Right lung (tissue), 10 donors: ENCODE data around the gene ZNF222. TPM values are rescaled to one million over a fixed set of nuclear protein-coding genes. Genes with fewer than 3 reads are reported as not detected.

Experiments
- DNase-seq, 2 donors: peaks; one replicate each; pipeline ENCODE4 v3.0.0-alpha.2; 2013
- long read RNA-seq, 8 donors: transcript quantifications; one replicate each; lab custom pipeline, GENCODE V29; 2026
- polyA plus RNA-seq, 5 donors: library from polyadenylated mRNA; unstranded; fragments of 120-200 nt; gene quantifications; one replicate each; pipeline versions ENCODE4 v1.2.1 to v1.2.3, GENCODE V29; 2013; ENCODE audit warnings: inconsistent platforms in 1 of 5, low replicate concordance in 1 of 5; ENCODE audit not compliant: insufficient read length in 5 of 5, insufficient read depth in 1 of 5

The ZNF222 gene
- 10 to 100 TPM in 4 of 5 donors, 1 to 10 TPM in 1; 9.3 to 13.3 (median 11.4) TPM for polyA plus RNA-seq
- long read RNA-seq, donor 1 = 0 reads
- long read RNA-seq, donor 2, partial matches to known transcripts = 0 of 1 reads
- long read RNA-seq, donor 2, other reads (novel, unspliced or antisense) = 0 of 1 reads
- long read RNA-seq, donor 3, partial matches to known transcripts = 0 of 2 reads
- long read RNA-seq, donor 3, other reads (novel, unspliced or antisense) = 0 of 2 reads
- long read RNA-seq, donor 4, partial matches to known transcripts = 0 of 1 reads
- long read RNA-seq, donor 4, other reads (novel, unspliced or antisense) = 0 of 1 reads
- long read RNA-seq, donor 5, partial matches to known transcripts = 0 of 4 reads
- long read RNA-seq, donor 5, other reads (novel, unspliced or antisense) = 0 of 4 reads
- long read RNA-seq, donor 6, partial matches to known transcripts = 0 of 1 reads
- long read RNA-seq, donor 6, other reads (novel, unspliced or antisense) = 0 of 1 reads
- long read RNA-seq, donor 7 = 0 reads
- long read RNA-seq, donor 8, partial matches to known transcripts = 0 of 1 reads
- long read RNA-seq, donor 8, other reads (novel, unspliced or antisense) = 0 of 1 reads

DNA sequence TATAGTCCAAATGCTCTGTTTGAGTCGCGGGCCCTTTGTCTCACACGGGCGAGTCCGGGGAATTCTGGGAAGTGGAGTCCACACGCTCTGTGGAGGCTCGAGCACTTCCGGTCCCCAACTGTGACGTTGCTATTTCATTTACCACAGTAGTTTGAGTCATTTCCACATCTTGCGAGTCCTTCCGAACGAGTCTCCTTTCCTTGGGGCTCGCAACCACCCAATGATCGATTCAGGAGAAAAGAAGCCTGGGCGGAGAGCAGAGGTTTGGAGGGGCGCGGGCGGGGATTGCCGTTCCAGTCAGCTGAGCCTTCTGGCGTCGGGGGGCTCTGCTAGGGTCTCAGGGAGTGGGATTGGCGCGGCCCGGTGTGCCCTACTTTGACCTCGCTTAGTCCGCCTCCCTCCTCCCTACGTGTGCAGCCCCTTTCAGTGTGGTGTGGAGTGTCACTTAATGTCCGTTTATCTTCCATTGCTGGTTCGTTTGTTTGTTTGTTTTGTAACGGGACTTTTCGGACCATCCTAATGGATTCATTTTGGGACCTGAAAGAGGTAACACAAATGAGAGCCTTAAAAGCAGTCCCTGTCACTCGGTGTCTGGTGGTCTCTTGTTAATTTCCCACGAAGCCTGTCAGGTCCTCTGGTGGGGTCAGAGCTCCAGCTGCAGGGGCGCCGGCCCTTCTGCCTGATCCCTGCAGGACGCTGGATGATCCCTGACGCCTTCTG, at the start of gene ZNF222:
TSS of gene ZNF222 (plus strand) at position 163 of the 720 bp plus-strand sequence. CDS start at position 221, 58 bp downstream.
- DNase-seq = peak; percentile 81 to 82

DNA sequence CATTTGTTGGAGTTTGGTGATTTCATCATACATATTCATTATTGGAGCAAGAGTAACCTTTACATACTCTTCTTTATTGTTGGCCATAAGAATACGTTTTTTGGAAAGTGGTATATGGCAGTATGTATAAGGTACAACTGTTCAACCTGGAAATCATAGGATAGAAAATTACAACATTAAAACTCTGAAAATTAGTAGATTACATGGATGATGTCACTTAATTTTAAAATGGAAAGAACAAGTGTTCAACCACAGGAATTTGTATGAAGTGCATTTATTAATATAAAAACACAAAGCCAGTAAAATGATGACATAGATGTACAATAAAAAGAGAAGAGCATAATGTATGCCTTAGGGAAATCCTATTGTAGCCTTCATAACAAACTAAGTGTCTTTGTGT, 48.4 kb upstream of the ZNF222 start:
- DNase-seq = no peak

DNA sequence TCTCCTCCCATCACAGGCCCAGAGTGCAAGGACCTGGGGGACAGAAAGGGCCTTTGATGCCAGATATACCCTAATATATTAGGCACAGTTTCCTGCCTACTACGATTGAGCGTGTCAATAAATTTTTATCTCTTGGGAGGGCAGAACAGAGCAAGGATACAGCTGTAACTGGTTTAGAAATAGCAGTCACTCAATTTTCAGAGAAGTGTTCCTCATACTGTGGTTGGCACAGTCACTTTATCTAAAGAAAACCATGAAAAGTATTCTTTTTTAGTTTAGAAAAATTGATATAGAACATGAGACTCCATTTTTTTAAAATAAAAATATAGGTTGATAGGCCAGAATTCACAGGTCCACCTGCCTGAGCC, 41.7 kb upstream of the ZNF222 start:
- DNase-seq = peak in 1 of 2 donors; percentile 1

DNA sequence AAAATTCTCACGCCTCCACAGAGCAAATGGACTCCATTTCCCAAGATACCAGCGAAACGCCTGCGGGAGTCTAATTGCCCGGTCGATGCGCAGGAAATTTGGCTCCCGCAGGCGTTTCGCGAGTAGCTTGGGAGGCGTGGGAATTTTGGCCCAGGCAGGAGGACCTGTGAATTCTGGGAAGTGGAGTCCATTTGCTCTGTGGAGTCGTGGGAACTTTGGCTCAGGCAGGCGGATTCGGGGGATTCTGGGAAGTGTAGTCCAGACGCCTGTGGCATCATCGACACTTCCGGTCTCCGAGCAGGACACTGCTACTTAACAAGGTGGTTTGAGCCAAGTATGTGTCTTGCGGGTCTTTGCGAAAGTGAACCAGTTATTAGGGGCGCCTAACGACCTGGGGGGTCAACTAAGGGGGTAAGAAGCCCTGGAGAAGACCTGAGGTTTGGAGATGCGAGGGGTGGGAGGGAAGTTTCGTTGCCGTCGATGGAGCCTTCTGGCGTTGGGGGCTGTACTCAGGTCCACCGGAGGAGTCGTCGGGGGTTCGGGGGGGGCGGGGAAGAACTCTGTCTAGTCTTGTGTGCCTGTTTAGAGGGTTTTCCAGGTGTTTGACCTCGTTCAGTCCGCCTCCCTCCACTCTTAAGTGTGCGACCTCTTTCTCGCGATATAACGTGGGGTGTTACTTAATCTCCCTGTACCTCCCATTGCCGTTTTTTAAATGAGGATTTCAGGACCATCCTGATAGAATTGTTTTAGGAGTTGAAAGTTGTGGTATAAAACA, 41.1 kb upstream of the ZNF222 start, which contains the start of gene ZNF155:
TSS of gene ZNF155 (plus strand) at position 277 of the 775 bp plus-strand sequence. CDS start 4,356 bp downstream, outside the sequence.
- peak; percentile 92 for DNase-seq

DNA sequence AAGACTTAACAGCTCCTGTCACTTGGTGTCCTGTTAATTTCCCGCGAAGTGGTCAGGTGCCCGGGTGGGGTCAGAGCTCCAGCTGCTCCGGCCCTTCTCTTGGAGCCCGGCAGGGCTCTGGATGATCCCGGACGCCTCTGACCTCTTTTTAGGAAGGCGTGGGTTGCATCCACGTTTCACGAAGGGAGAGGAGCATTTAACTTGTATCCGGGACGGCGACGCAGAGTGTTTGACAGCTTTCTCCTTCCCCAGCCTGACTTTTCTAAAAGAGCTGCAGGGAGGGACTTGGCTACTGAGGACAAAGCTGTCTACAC, 40.5 kb upstream of the ZNF222 start:
- no peak for DNase-seq

DNA sequence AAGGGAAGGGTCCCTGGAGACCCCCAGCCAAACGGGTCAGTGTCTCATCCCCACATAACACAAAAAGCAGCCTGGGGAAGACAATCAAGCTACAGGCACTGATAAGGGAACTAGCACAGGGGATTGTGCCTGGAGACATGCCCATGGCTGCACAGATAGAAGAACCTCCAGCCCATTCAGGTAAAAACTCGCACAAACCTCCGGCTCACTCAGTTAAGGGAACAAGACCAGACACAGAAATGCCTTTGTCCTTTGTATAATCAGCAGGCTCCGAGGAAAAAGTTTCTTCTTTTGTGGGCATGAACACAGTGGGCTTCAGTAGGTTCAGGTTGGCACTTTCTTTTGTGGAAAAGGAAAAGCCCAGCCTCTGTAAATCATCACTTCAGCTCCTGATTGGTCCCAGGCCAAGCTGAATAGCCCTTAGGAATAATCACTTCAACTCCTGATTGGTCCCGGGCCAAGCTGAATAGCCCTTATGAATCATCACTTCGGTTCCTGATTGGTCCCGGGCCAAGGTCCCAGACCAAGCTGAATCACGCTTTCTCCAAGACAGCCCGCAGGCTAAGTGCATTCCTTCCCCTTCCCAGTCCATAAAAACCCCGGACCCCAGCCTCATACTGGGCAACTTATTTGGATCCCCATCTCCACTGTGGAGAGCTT, 27.4 kb upstream of the ZNF222 start:
- no peak for DNase-seq

DNA sequence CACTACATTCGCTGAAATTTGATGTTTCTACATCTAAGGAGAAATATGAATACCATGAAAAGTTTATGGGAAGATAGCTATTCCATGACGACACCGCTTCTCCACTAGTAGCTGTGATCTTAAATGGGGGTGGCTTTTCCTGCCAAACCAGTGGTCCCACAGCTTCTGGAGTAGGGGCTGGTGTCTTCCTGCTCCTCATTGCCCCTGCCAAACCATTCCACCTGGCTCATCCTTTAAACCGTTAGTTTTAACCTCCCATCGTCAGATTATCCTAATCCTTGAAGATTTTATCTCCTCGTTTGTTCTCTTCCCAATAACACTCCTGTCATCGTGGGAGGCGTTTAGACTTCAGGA, 23.0 kb upstream of the ZNF222 start:
- DNase-seq = no peak

DNA sequence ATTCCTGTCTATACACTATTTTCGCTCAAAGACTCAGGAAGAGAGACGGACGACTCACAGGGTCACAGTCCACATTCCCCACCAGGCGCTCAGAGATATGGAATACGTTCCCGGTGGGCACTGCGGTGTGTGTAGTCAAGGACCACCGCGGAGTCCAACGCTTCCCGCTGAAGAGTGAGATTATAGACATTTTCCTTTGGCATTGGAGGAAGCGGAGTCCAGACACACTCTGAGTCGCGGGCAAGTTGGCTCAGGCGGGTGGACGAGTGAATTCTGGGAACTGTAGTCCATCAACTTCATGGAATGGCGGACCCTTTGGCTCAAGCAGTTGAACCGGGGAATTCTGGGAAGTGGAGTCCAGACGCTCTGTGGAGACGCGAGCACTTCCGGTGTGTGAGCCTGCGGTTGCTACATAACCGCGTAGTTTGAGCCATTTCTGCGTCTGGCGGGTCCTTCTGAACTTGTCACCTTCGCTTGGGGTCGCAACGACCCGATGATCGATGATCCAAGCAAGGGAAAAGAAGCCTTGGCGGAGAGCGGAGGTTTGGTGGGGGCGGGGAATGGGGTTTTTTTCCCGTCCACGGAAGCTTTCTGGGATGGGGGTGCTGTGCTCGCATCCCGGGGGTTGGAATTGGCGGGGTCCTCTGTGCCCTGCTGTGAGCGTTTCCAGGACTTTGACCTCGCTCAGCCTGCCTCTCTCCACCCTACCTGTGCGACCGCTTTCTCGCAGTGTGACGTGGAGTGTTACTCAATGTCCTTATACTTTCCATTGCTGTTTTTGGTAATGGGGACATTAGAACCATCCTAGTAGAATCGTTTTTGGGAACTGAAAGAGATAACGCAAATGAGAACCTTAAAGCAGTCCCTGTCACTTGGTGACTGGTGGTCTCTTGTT, 22.4 kb upstream of the ZNF222 start, which contains the start of gene ZNF230:
TSS of gene ZNF230 (plus strand) at position 392 of the 895 bp plus-strand sequence. CDS start 4,122 bp downstream, outside the sequence.
- DNase-seq = peak; percentile 92 to 94

DNA sequence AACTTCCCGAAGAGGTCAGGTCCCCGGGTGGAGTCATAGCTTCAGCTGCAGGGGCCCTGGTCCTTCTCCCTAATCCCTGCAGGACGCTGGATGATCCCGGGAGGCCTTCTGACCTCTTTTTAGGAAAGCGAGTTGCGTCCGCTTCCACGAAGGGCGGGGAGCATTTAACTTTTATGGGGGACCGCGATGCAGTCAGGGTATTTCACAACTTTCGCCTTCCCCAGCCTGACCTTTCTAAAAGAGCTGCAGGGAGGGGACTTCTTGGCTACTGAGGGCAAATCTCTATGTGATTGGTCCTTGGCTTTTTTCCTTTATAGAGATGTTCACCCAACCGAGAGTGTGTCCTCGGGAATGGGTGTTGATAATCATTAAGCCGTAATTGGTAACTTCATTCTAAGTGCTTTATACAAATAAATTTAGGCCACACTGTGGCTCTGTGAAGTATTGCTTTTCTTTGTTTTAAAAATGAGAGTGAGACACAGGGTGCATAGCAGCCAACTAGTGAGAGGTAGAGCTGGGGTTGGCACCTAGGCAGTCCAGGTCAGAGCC, 21.6 kb upstream of the ZNF222 start:
- peak in 1 of 2 donors; percentile 3 for DNase-seq

DNA sequence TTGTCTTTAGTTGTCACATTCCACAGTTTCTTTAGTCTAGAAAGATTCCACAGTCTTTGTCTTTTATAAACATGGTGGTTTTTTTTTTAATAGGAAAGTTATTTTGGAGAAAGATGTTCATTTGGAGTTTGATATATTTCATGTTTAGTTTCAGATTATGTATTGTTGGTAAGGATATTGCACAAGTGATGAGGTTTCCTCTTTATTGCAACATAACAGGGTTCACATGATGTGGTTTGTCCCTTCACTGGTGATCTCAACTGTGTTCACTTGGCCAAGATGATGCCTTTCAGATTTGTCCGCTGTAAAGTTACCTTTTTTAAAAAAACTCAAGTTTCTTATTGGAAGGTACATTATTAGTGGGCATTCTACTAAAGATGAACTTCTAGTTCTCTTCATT, 19.2 kb upstream of the ZNF222 start:
- no peak for DNase-seq

DNA sequence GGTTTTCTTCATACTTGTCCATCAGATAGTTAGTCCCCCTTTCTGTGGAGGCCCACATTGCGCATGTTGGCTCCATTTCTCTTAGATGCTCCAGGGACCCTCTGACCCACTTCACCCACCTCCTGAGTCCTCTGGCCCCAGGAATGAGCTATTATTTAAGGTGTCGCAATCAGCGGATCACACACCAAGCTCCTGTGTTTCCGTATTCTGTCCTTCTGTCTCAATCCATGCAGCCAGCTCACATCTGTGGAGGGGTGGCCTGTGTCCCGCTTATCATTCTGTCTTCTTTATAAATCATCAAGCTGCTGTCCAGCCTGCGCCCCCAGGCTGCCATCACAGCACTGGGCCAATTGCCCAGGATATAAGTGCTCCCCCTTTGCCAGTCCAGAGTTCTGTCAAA, 17.7 kb upstream of the ZNF222 start:
- no peak for DNase-seq

DNA sequence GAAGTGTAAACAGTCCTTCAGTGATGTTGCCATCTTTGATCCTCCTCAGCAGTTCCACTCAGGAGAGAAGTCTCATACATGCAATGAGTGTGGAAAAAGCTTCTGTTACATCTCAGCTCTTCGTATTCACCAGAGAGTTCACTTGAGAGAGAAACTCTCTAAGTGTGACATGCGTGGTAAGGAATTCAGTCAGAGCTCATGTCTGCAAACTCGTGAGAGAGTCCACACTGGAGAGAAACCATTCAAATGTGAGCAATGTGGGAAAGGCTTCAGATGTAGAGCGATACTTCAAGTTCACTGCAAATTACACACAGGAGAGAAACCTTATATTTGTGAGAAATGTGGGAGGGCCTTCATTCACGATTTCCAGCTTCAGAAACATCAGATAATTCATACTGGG, 14.7 kb upstream of the ZNF222 start:
- DNase-seq = no peak

DNA sequence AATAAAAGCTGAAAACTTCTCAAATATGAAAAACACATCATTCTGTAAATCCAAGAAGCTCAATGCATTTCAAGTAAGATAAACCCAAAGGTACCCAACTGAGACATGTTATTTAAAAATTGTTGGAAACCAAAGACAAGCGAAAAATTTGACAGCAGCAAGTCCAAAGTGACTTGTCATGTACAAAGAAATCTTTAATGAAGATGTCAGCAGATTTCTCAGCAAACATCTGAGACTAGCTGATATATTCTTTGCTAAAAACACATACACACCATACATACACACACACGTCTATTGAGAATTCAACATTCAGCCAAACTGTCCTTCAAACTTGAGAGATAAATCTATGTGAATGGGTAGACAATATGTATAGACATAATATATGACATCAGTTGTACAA, 5.7 kb upstream of the ZNF222 start:
- no peak for DNase-seq

DNA sequence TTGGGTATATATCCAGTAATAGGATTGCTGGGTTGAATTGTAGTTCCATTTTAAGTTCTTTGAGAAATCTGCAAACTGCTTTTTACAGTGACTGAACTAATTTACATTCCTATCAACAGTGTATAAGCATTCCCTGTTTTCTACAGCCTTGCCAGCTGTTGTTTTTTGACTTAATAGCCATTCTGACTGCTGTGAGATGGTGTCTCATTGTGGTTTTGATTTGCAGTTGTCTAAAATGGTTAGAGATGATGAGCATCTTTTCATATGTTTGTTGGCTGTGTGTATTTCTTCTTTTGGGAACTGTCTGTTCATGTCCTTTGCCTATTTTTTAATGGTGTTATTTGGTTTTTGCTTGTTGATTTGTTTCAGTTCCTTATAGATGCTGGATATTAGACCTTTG, 4.0 kb upstream of the ZNF222 start:
- no peak for DNase-seq

DNA sequence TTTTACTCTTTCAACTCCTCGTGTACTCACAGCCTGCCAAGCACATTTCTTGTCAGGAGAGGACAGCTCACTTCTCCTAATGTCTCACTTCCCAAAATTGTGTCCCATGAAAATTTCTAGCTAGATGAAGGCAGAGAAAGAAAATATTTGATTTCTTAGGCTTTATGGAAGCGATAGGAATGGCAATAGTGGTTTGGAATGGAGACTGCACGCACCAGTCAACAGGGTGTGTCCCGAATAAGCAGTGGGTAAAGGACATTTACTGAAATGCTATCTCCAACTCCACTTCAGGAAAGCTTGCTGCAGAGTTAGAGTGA, 321 bp upstream of the ZNF222 start:
- DNase-seq = no peak

DNA sequence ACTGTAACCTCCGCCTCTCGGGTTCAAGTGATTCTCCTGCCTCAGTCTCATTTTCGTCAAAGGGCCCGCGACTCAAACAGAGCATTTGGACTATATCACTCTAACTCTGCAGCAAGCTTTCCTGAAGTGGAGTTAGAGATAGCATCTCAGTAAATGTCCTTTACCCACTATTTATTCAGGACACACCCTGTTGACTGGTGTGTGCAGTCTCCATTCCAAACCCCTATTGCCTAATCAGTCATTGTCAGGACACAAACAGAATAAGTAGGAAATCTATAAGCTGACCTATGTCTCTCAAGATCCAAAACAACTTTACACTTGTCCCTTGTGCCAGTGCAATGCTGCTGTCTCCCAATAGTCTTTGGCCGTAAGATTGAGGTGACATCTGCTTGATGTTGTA, 1.4 kb downstream of the ZNF222 start:
- no peak for DNase-seq

DNA sequence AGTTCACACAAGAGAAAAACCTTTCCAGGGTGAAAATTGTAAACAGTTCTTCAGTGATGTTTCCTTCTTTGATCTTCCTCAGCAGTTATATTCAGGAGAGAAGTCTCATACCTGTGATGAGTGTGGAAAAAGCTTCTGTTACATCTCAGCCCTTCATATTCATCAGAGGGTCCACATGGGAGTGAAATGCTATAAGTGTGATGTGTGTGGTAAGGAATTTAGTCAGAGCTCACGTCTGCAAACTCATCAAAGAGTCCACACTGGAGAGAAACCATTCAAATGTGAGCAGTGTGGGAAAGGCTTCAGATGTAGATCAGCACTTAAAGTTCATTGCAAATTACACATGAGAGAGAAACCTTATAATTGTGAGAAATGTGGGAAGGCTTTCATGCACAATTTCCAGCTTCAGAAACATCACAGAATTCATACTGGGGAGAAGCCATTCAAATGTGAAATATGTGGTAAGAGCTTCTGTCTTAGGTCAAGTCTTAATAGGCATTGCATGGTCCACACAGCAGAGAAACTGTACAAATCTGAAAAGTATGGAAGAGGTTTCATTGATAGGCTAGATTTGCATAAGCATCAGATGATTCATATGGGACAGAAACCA, 6.9 kb downstream of the ZNF222 start:
- DNase-seq = no peak

DNA sequence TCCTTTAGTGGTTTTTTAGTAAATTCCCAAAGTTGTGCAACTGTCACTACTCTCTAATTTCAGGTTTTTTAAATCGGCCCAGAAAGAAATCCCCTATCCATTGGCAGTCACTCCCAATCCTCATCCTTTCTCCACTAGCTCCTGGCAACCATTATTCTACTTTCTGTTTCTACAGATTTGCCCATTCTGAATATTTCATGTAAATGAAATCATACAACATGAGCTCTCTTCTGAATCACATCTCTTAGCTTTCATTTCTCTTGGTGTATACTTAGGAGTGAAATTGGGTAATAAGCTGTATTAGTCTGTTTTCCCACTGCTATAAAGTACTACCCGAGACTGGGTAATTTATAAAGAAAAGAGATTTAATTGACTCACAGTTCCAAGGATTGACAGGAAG, 17.0 kb downstream of the ZNF222 start:
- DNase-seq = no peak

DNA sequence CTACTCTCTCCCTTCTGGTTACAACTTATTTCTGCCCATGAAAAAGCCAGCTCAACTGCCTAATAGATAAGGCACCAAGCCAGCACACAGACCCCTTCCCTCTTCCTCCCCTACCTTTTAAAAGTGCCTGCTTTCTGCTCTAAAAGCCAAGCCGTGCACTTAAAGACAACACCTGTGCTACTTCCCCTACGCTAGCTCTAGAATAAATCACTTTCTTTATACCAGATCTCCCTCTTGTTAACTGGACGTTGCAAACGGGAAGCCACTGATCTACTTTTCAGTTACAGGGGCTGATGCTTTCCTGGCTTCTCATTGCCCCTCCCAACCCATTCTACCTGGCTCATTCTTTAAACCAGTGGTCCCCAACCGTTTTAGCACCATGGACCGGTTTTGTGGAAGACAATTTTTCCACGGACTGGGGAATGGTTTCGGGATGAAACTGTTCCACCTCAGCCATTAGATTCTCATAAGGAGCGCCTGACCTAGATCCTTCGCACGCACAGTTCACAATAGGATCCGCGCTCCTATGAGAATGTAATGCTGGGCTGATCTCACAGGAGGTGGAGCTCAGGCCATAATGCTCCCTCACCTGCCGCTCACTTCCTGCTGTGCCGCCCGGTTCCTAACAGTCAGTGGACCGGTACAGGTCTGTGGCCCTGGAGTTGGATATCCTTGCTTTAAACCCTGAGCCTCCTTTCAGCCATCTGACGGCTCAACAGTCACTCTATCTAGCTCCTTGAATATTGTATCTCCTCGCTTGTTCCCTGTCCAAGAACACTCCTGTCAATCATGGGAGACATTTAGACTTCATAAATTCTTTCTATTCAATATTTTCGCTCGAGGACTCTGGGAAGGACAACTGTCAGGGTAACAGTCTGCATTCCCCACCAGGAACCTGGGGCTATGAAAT, 25.8 kb downstream of the ZNF222 start:
- no peak for DNase-seq
